GM23338 (cell line): Measurements from ENCODE around the gene SRGAP3. TPM values are rescaled to one million over a fixed set of nuclear protein-coding genes. Genes with fewer than 3 reads are reported as not detected.

ENCODE experiments used
- ATAC-seq: fragments of 200-7000 bp; cut with Tn5 transposase; 3 replicates; pipeline ENCODE4 v1.9.1; 2020
- DNase-seq: peaks from one replicate; pipeline ENCODE4 v3.0.0-alpha.2; 2015; ENCODE audit warnings: low spot score
- H2AFZ ChIP-seq: fragments of 200-600 bp; sonication (generic); 2 replicates; pipeline ENCODE4 v1.8.0; 2016; ENCODE audit warnings: antibody characterized with exemption, mild to moderate bottlenecking, moderate library complexity
- H3F3A ChIP-seq: fragments of 200-600 bp; sonication (generic); replicated peaks from 2 replicates; pipeline ENCODE4 v1.8.0; 2017; ENCODE audit warnings: antibody characterized with exemption, mixed run types, low read depth
- H3K27ac ChIP-seq: fragments of 200-600 bp; sonication (generic); 2 replicates; pipeline ENCODE4 v1.6.1; 2016; ENCODE audit warnings: low read depth
- H3K27me3 ChIP-seq: fragments of 200-600 bp; sonication (generic); 2 replicates; pipeline ENCODE4 v1.8.0; 2016; ENCODE audit warnings: mild to moderate bottlenecking, mixed run types, moderate library complexity; ENCODE audit not compliant: insufficient read depth
- H3K36me3 ChIP-seq: fragments of 200-600 bp; sonication (generic); 2 replicates; pipeline ENCODE4 v1.8.0; 2016; ENCODE audit warnings: mild to moderate bottlenecking; ENCODE audit not compliant: insufficient read depth
- H3K4me1 ChIP-seq: fragments of 200-600 bp; sonication (generic); 2 replicates; pipeline ENCODE4 v1.8.0; 2016; ENCODE audit warnings: mild to moderate bottlenecking, moderate library complexity; ENCODE audit not compliant: insufficient read depth
- H3K4me2 ChIP-seq: fragments of 200-600 bp; sonication (generic); 2 replicates; pipeline ENCODE4 v1.7.1; 2017; ENCODE audit warnings: mixed run types
- H3K4me3 ChIP-seq: fragments of 200-600 bp; sonication (generic); 2 replicates; pipeline ENCODE4 v1.6.1; 2016; ENCODE audit warnings: mixed run types
- H3K79me2 ChIP-seq: fragments of 200-600 bp; sonication (generic); replicated peaks from 2 replicates; pipeline ENCODE4 v1.8.0; 2017; ENCODE audit warnings: mild to moderate bottlenecking; ENCODE audit not compliant: insufficient read depth
- H3K9me2 ChIP-seq: fragments of 200-600 bp; sonication (generic); 2 replicates; pipeline ENCODE4 v1.8.0; 2017; ENCODE audit not compliant: insufficient read depth
- H4K20me1 ChIP-seq: fragments of 200-600 bp; sonication (generic); replicated peaks from 2 replicates; pipeline ENCODE4 v1.8.0; 2017; ENCODE audit warnings: mild to moderate bottlenecking; ENCODE audit not compliant: insufficient read depth
- H3K27ac Mint-ChIP-seq: 2 replicates; pipeline ENCODE4 v1.8.0; 2020; ENCODE audit warnings: inconsistent platforms, mild to moderate bottlenecking, moderate library complexity, mixed read lengths
- H3K27me3 Mint-ChIP-seq: 3 replicates; pipeline ENCODE4 v1.8.0; 2022; ENCODE audit warnings: low read depth, mild to moderate bottlenecking, moderate library complexity, mixed read lengths, inconsistent platforms; ENCODE audit not compliant: insufficient read depth, poor library complexity
- H3K36me3 Mint-ChIP-seq: 3 replicates; pipeline ENCODE4 v1.8.0; 2021; ENCODE audit warnings: low read depth, mild to moderate bottlenecking, inconsistent platforms, moderate library complexity, mixed read lengths
- H3K4me1 Mint-ChIP-seq: 3 replicates; pipeline ENCODE4 v1.8.0; 2020; ENCODE audit warnings: mild to moderate bottlenecking, inconsistent platforms, mixed read lengths
- H3K4me3 Mint-ChIP-seq: 3 replicates; pipeline ENCODE4 v1.8.0; 2021; ENCODE audit warnings: moderate library complexity, mild to moderate bottlenecking, inconsistent platforms, mixed read lengths
- H3K9me3 Mint-ChIP-seq: 3 replicates; pipeline ENCODE4 v1.8.0; 2020; ENCODE audit warnings: moderate library complexity, mild to moderate bottlenecking, inconsistent platforms, mixed read lengths
- CREB1 ChIP-seq: fragments of 250-450 bp; sonication (Bioruptor Pico); IDR thresholded peaks from 2 replicates; pipeline ENCODE4 v1.5.0; 2020; ENCODE audit warnings: low read depth, mild to moderate bottlenecking, moderate library complexity
- EZH2 ChIP-seq: fragments of 200-600 bp; sonication (generic); IDR thresholded peaks from one replicate; pipeline ENCODE4 v1.8.0; 2017; ENCODE audit warnings: antibody characterized with exemption, mild to moderate bottlenecking, low read depth; ENCODE audit not compliant: unreplicated experiment
- JUNB ChIP-seq: IDR thresholded peaks from one replicate; pipeline ENCODE4 v1.6.1; 2016; ENCODE audit warnings: antibody characterized with exemption; ENCODE audit not compliant: unreplicated experiment
- NANOG ChIP-seq: IDR thresholded peaks from 2 replicates; pipeline ENCODE4 v1.6.1; 2016; ENCODE audit warnings: antibody characterized with exemption, borderline replicate concordance
- ZNF114 ChIP-seq: fragments of 250-450 bp; sonication (Bioruptor Pico); IDR thresholded peaks from 2 replicates; pipeline ENCODE4 v1.5.0; 2020; ENCODE audit warnings: mild to moderate bottlenecking, moderate library complexity
- ZNF331 ChIP-seq: fragments of 250-450 bp; sonication (Bioruptor Pico); IDR thresholded peaks from 2 replicates; pipeline ENCODE4 v1.5.0; 2020; ENCODE audit warnings: low read depth, mild to moderate bottlenecking, moderate library complexity
- polyA plus RNA-seq: library from polyadenylated mRNA; unstranded; fragments of >200 nt; fragmentation: Nextera tagmentation; extraction: Ambion mirVana; gene quantifications from 2 replicates; pipeline ENCODE4 v1.2.1, GENCODE V29; 2016
- total RNA-seq: library from RNA; depleted of rRNA; stranded (reverse); fragments of >200 nt; shearing (Covaris generic); gene quantifications from 2 replicates; pipeline ENCODE4 v1.2.3, GENCODE V29; 2014
- TF ChIP-seq, protein P1 (sequence below), 2 experiments: fragments of 200-600 bp in 1 of 2; sonication (generic) in 1 of 2; conservative IDR thresholded peaks; 2 replicates each; pipeline versions ENCODE4 v1.5.1 to v1.6.1; 2016 to 2017; ENCODE audit warnings: antibody characterized with exemption in 2 of 2, low read depth in 2 of 2, mild to moderate bottlenecking in 2 of 2, moderate library complexity in 1 of 2
- TF ChIP-seq, protein P2 (sequence below): IDR thresholded peaks from 2 replicates; pipeline ENCODE4 v1.6.1; 2016; ENCODE audit warnings: antibody characterized with exemption
- TF ChIP-seq, protein P3 (sequence below): fragments of 250-450 bp; sonication (Bioruptor Pico); IDR thresholded peaks from 2 replicates; pipeline ENCODE4 v1.5.0; 2020; ENCODE audit warnings: mild to moderate bottlenecking, moderate library complexity

Gene SRGAP3
- total and polyA plus RNA-seq, 2 experiments from 2014 or later: 6.4 to 9.4 TPM

DNA sequence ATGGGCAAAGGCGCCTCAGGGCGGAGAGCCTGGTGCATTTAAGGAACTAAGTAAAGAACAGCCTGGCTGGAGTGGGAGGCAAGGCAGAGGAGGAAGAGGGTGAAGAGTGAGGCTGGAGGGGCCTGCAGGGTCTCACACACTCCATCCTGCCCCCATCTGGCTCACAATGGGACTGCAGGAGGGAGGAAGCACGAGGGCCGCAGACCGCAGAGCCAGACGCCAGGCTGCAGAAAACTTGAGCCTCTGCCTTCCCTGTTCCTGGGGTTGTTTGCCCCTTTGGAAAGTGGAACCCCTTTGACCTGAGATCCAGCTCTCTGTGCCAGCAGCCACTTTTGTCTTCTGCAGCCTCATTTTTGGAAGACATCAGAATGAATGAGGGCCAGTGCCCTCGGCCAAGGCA is 138.0 kb downstream of the SRGAP3 start:
- Histone ChIP-seq H3K36me3 (no peaks in the 10 kb centered on the region), H3K27ac (no peak overlapping the region), H3K4me2 (no peak overlapping the region), H3K79me2 (no peaks in the 10 kb centered on the region), H4K20me1 (no peaks in the 10 kb centered on the region; the same call in 1 of the 2 replicates), H3K27me3 (no peaks in the 10 kb centered on the region), H2AFZ (no peak overlapping the region), H3K9me2 (no peaks in the 10 kb centered on the region), H3F3A (no peaks in the 10 kb centered on the region), H3K4me1 (no peaks in the 10 kb centered on the region), H3K4me3 (no peak overlapping the region)
- peak overlapping the region; percentile 69; the same call in 1 of the 2 replicates for H3K27ac Mint-ChIP-seq
- DNase-seq: peak; percentile 81
- peak; percentile 95 for ATAC-seq
- H3K9me3 Mint-ChIP-seq: peaks cover 2% of the 10 kb centered on the region; the same call in 1 of the 3 replicates
- H3K4me3 Mint-ChIP-seq: no peak overlapping the region
- H3K36me3 Mint-ChIP-seq: peaks cover 4% of the 10 kb centered on the region; the same call in 2 of the 3 replicates
- TF ChIP-seq, protein P1, sequence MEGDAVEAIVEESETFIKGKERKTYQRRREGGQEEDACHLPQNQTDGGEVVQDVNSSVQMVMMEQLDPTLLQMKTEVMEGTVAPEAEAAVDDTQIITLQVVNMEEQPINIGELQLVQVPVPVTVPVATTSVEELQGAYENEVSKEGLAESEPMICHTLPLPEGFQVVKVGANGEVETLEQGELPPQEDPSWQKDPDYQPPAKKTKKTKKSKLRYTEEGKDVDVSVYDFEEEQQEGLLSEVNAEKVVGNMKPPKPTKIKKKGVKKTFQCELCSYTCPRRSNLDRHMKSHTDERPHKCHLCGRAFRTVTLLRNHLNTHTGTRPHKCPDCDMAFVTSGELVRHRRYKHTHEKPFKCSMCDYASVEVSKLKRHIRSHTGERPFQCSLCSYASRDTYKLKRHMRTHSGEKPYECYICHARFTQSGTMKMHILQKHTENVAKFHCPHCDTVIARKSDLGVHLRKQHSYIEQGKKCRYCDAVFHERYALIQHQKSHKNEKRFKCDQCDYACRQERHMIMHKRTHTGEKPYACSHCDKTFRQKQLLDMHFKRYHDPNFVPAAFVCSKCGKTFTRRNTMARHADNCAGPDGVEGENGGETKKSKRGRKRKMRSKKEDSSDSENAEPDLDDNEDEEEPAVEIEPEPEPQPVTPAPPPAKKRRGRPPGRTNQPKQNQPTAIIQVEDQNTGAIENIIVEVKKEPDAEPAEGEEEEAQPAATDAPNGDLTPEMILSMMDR (conservative IDR thresholded peaks at IDR 0.05; ENCODE audit: low read depth in 2 of 2): peak; percentile 68 to 86
- no peak for TF ChIP-seq ZNF114 (CRISPR knock-in tag)
- TF ChIP-seq EZH2: no peak
- H3K27me3 Mint-ChIP-seq: peaks cover 6% of the 10 kb centered on the region
- no peaks in the 10 kb centered on the region; the same call in 2 of the 3 replicates for H3K4me1 Mint-ChIP-seq

DNA sequence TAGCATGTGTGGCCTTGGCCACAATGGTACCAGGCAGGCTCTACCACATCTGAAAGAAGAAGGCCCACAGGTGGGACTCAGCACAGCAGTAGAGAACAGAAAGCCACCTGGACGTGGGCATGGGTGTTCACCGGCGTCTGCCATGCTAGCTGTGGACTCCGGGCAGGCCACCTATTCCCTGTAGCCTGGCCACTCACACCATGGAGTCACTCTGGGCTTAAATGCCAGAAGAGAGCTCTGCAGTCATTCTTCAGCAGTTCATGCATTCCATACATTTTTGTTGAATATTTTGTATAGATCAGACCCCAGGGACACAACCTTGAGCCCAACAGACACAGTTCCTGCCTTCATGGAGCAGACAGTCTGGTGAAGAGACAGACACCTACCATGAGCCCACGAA is 138.6 kb downstream of the SRGAP3 start:
- H3K4me1 ChIP-seq: no peaks in the 10 kb centered on the region
- no peaks in the 10 kb centered on the region for H3K27me3 ChIP-seq
- no peak overlapping the region for H3K4me3 ChIP-seq
- no peak overlapping the region for H3K27ac ChIP-seq
- DNase-seq (no peak), ATAC-seq (no peak)
- H3F3A ChIP-seq: no peaks in the 10 kb centered on the region
- no peaks in the 10 kb centered on the region; the same call in 1 of the 2 replicates for H4K20me1 ChIP-seq
- H3K9me2 ChIP-seq: no peaks in the 10 kb centered on the region; the same call in 1 of the 2 replicates
- TF ChIP-seq, protein P2, sequence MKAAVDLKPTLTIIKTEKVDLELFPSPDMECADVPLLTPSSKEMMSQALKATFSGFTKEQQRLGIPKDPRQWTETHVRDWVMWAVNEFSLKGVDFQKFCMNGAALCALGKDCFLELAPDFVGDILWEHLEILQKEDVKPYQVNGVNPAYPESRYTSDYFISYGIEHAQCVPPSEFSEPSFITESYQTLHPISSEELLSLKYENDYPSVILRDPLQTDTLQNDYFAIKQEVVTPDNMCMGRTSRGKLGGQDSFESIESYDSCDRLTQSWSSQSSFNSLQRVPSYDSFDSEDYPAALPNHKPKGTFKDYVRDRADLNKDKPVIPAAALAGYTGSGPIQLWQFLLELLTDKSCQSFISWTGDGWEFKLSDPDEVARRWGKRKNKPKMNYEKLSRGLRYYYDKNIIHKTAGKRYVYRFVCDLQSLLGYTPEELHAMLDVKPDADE: no peak
- TF ChIP-seq JUNB (no peak), NANOG (no peak), ZNF114 (CRISPR knock-in tag) (no peak), ZNF331 (no peak), CREB1 (no peak)
- TF ChIP-seq, protein P1 (conservative IDR thresholded peaks at IDR 0.05; ENCODE audit: low read depth in 2 of 2): no peak
- TF ChIP-seq, protein P3, sequence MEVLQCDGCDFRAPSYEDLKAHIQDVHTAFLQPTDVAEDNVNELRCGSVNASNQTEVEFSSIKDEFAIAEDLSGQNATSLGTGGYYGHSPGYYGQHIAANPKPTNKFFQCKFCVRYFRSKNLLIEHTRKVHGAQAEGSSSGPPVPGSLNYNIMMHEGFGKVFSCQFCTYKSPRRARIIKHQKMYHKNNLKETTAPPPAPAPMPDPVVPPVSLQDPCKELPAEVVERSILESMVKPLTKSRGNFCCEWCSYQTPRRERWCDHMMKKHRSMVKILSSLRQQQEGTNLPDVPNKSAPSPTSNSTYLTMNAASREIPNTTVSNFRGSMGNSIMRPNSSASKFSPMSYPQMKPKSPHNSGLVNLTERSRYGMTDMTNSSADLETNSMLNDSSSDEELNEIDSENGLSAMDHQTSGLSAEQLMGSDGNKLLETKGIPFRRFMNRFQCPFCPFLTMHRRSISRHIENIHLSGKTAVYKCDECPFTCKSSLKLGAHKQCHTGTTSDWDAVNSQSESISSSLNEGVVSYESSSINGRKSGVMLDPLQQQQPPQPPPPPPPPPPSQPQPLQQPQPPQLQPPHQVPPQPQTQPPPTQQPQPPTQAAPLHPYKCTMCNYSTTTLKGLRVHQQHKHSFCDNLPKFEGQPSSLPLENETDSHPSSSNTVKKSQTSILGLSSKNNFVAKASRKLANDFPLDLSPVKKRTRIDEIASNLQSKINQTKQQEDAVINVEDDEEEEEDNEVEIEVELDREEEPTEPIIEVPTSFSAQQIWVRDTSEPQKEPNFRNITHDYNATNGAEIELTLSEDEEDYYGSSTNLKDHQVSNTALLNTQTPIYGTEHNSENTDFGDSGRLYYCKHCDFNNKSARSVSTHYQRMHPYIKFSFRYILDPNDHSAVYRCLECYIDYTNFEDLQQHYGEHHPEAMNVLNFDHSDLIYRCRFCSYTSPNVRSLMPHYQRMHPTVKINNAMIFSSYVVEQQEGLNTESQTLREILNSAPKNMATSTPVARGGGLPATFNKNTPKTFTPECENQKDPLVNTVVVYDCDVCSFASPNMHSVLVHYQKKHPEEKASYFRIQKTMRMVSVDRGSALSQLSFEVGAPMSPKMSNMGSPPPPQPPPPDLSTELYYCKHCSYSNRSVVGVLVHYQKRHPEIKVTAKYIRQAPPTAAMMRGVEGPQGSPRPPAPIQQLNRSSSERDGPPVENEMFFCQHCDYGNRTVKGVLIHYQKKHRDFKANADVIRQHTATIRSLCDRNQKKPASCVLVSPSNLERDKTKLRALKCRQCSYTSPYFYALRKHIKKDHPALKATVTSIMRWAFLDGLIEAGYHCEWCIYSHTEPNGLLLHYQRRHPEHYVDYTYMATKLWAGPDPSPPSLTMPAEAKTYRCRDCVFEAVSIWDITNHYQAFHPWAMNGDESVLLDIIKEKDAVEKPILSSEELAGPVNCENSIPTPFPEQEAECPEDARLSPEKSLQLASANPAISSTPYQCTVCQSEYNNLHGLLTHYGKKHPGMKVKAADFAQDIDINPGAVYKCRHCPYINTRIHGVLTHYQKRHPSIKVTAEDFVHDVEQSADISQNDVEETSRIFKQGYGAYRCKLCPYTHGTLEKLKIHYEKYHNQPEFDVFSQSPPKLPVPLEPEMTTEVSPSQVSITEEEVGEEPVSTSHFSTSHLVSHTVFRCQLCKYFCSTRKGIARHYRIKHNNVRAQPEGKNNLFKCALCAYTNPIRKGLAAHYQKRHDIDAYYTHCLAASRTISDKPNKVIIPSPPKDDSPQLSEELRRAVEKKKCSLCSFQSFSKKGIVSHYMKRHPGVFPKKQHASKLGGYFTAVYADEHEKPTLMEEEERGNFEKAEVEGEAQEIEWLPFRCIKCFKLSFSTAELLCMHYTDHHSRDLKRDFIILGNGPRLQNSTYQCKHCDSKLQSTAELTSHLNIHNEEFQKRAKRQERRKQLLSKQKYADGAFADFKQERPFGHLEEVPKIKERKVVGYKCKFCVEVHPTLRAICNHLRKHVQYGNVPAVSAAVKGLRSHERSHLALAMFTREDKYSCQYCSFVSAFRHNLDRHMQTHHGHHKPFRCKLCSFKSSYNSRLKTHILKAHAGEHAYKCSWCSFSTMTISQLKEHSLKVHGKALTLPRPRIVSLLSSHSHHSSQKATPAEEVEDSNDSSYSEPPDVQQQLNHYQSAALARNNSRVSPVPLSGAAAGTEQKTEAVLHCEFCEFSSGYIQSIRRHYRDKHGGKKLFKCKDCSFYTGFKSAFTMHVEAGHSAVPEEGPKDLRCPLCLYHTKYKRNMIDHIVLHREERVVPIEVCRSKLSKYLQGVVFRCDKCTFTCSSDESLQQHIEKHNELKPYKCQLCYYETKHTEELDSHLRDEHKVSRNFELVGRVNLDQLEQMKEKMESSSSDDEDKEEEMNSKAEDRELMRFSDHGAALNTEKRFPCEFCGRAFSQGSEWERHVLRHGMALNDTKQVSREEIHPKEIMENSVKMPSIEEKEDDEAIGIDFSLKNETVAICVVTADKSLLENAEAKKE (CRISPR knock-in tag): no peak
- H3K79me2 ChIP-seq: no peaks in the 10 kb centered on the region
- H3K27me3 Mint-ChIP-seq: peaks cover 4% of the 10 kb centered on the region
- no peaks in the 10 kb centered on the region for H3K36me3 ChIP-seq
- peaks cover 5% of the 10 kb centered on the region; the same call in 1 of the 3 replicates for H3K9me3 Mint-ChIP-seq
- peak overlapping the region; percentile 69; the same call in 1 of the 2 replicates for H3K27ac Mint-ChIP-seq
- H3K4me1 Mint-ChIP-seq: no peaks in the 10 kb centered on the region; the same call in 2 of the 3 replicates
- H2AFZ ChIP-seq: no peak overlapping the region
- no peak overlapping the region for H3K4me3 Mint-ChIP-seq
- peaks cover 4% of the 10 kb centered on the region; the same call in 2 of the 3 replicates for H3K36me3 Mint-ChIP-seq
- no peak overlapping the region for H3K4me2 ChIP-seq
